ENCODE data around the gene TMEM150B. TPM values are rescaled to one million over a fixed set of nuclear protein-coding genes. Genes with fewer than 3 reads are reported as not detected.

Gene TMEM150B
- total and polyA plus RNA-seq, 2 of the 4 experiments (the other 2 are of a cell fraction): not detected

DNA sequence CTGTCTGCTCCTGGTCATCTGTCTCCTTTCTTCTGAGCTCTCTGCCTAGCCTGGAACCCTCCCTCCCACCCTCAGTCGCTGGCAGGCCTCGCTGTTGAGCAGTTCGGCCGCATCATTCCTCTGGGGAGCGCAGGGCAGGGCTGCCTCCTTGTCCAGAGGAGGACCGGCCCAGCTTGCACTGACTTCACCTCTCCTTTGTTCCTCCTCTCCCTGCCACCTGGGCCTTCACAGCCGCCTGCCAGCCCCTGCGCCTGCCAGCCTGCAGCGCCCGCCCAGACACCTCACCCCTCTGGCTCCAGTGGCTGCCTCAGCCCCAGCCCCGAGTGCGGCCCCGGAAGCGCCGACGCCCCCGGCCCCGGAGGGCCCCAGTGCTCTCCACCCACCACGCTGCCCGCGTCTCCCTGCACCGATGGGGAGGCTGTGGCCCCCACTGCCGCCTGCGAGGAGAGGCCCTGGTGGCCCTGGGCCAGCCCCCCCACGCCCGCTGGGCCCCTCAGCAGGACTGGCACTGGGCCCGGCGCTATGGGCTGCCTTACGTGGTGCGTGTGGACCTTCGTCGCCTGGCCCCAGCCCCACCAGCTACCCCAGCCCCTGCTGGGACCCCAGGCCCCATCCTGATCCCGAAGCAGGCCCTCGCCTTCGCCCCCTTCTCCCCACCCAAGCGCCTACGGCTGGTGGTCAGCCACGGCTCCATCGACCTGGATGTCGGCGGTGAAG, 21.7 kb upstream of the TMEM150B start:
- Histone ChIP-seq H3K27me3 (ENCODE audit: control insufficient read depth, insufficient read depth, low read length) (peaks cover 4% of the 10 kb centered on the region), H3K4me3 (ENCODE audit: insufficient read depth, low read depth, low read length) (no peak overlapping the region), H3K14ac (replicated peaks; ENCODE audit: low read depth, low read length) (no peak overlapping the region), H2BK20ac (ENCODE audit: low read depth, low read length) (no peak overlapping the region), H3K9me3 (ENCODE audit: control insufficient read depth, insufficient read depth, low read length) (no peaks in the 10 kb centered on the region), H4K8ac (ENCODE audit: low read depth in 2 of 2, low read length in 2 of 2) (no peak overlapping the region), H2BK120ac (ENCODE audit: low read depth, low read length) (no peak overlapping the region), H3K56ac (ENCODE audit: extremely low read depth, insufficient read depth, low read length) (no peak overlapping the region), H3K79me1 (ENCODE audit: low read depth in 1 of 2, low read length in 2 of 2) (peaks cover 0 to under 1% of the 10 kb centered on the region in 2 experiments; a peak in 2 of 4 replicates), H2BK5ac (ENCODE audit: low read depth, low read length, poor library complexity, severe bottlenecking) (no peak overlapping the region), H3K4me1 (ENCODE audit: control insufficient read depth, insufficient read depth, low read length) (peaks cover 3% of the 10 kb centered on the region; the same call in 1 of the 2 replicates), H4K91ac (ENCODE audit: insufficient read depth, low read depth, low read length) (no peak overlapping the region), H3K4ac (ENCODE audit: low read depth, low read length) (no peak overlapping the region), H2AK5ac (ENCODE audit: low read depth, low read length) (no peak overlapping the region), H3K9me1 (ENCODE audit: insufficient read depth, low read length) (no peaks in the 10 kb centered on the region), H2BK15ac (ENCODE audit: low read depth, low read length) (no peak overlapping the region), H3K4me2 (ENCODE audit: low read depth, low read length) (no peak overlapping the region), H3K27ac (ENCODE audit: insufficient read depth, low read length) (no peak overlapping the region), H3K9ac (ENCODE audit: low read depth, low read length) (no peak overlapping the region), H3K18ac (ENCODE audit: low read depth, low read length) (no peak overlapping the region), H4K20me1 (ENCODE audit: insufficient read depth, low read length) (no peaks in the 10 kb centered on the region; the same call in 1 of the 2 replicates), H3K36me3 (ENCODE audit: control insufficient read depth, insufficient read depth, low read length) (peaks cover 18% of the 10 kb centered on the region; the same call in 1 of the 2 replicates), H3K23ac (ENCODE audit: low read depth, low read length) (no peak overlapping the region), H4K5ac (ENCODE audit: low read depth, low read length) (no peak overlapping the region), H2AK9ac (replicated peaks; ENCODE audit: low read depth, low read length, poor library complexity) (no peak overlapping the region), H2AFZ (replicated peaks; ENCODE audit: low read length, poor library complexity) (no peak overlapping the region)
- intact Hi-C loops (cut with micrococcal nuclease): no loop called here
- 80% methylated on average over 25 of the region's 41 CpGs; no CpG with 5 or more reads in 1 of the 2 experiments for WGBS, 2 experiments (ENCODE audit: extremely low coverage in 2 of 2, insufficient read length in 1 of 2)
- in situ Hi-C loops (cut with MboI; ENCODE audit: low sequenced_read_pairs): no loop called here
- ChIA-PET CTCF (interaction anchor here (0.5 kb wide), 1 partner anchor 8 kb away, joined by 5 read pairs; no protein-coding TSS in a partner anchor), POLR2A (ENCODE audit: unreplicated experiment) (no interaction called here)
- dilution Hi-C loops (cut with HindIII; ENCODE audit: low sequenced_read_pairs, unreplicated experiment): no loop called here
- DNase-seq: no peak
- no TSS peak for BruUV-seq (replicated peaks)
- TF ChIP-seq NFE2L2 (IDR thresholded peaks at IDR 0.05; ENCODE audit: low read depth, low read length): no peak
- ATAC-seq (ENCODE audit: low read depth): no peak

Data from IMR-90 (cell line).